ENCODE measurements around the gene GMPS.
"Not testable (repeated sequence)": the region's sequence is repeated elsewhere in the genome, so short reads cannot be mapped to it uniquely, and the experiment has no call there.

GMPS gene

GRCh38 chr3:155876037-155876436 is 5.6 kb downstream of the GMPS start:
- TF ChIP-seq, protein P1, sequence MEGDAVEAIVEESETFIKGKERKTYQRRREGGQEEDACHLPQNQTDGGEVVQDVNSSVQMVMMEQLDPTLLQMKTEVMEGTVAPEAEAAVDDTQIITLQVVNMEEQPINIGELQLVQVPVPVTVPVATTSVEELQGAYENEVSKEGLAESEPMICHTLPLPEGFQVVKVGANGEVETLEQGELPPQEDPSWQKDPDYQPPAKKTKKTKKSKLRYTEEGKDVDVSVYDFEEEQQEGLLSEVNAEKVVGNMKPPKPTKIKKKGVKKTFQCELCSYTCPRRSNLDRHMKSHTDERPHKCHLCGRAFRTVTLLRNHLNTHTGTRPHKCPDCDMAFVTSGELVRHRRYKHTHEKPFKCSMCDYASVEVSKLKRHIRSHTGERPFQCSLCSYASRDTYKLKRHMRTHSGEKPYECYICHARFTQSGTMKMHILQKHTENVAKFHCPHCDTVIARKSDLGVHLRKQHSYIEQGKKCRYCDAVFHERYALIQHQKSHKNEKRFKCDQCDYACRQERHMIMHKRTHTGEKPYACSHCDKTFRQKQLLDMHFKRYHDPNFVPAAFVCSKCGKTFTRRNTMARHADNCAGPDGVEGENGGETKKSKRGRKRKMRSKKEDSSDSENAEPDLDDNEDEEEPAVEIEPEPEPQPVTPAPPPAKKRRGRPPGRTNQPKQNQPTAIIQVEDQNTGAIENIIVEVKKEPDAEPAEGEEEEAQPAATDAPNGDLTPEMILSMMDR (IDR thresholded peaks at IDR 0.05; ENCODE audit: poor library complexity, severe bottlenecking), result no peak
- Histone ChIP-seq H3K27me3 (ENCODE audit: insufficient read depth, poor library complexity, severe bottlenecking) (no peaks in the 10 kb centered on the region), H3K4me3 (ENCODE audit: severe bottlenecking) (no peak overlapping the region), H3K27ac (ENCODE audit: poor library complexity, severe bottlenecking) (no peak overlapping the region), H3K4me1 (ENCODE audit: insufficient read depth, poor library complexity, severe bottlenecking) (peaks cover 9% of the 10 kb centered on the region), H3K36me3 (ENCODE audit: low read depth) (peaks cover 11% of the 10 kb centered on the region), H3K9me3 (ENCODE audit: severe bottlenecking) (no peaks in the 10 kb centered on the region)
- ATAC-seq (ENCODE audit: low read depth), result no peak
- DNase-seq (ENCODE audit: low spot score), result no peak

DNA sequence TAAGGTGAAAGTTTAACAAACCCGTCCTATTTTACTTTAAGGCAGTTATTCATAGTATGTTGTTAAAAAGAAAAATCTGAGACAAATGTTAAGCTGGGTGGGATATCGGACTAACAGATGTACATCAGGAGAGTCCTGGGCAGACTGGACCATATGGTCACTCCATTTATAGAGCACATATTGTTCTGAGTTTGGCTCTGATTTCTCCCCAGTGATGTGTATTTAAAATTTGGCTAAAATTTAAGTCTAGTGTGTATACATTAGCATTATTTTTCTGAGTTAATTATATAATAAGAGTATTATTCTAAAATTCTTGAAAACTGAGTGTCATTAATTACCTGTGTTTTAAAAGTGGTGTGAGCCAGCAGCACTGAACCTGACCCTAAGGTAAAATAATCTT is 6.1 kb downstream of the GMPS start:
- DNase-seq (ENCODE audit: low spot score), result no peak

DNA sequence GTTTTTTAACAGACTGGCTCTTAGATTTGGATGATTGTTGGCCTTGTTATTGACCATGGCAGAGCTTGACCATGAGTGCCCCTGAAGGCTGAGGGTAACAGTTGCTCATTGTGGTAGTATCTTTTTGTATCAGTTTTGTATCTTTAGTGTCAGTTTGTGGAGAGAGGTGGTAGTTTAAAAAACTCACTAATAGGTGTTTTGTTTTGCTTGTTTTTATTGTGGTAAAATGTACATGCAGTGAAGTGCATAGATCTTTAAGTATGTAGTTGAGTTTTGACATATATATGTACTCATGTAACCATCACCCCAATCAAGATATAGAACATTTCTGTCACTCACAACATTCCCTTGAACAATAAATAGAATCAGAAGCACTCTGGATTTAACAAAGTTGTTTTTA is 9.8 kb downstream of the GMPS start:
- TF ChIP-seq, protein P1 (IDR thresholded peaks at IDR 0.05; ENCODE audit: poor library complexity, severe bottlenecking), result no peak
- H3K36me3 ChIP-seq (ENCODE audit: low read depth), result no peaks in the 10 kb centered on the region
- H3K27ac ChIP-seq (ENCODE audit: poor library complexity, severe bottlenecking), result no peak overlapping the region
- no peak overlapping the region for H3K4me3 ChIP-seq (ENCODE audit: severe bottlenecking)
- no peak for DNase-seq (ENCODE audit: low spot score)
- H3K4me1 ChIP-seq (ENCODE audit: insufficient read depth, poor library complexity, severe bottlenecking), result peaks cover 4% of the 10 kb centered on the region
- no peak for ATAC-seq (ENCODE audit: low read depth)
- H3K9me3 ChIP-seq (ENCODE audit: severe bottlenecking), result no peaks in the 10 kb centered on the region
- H3K27me3 ChIP-seq (ENCODE audit: insufficient read depth, poor library complexity, severe bottlenecking), result no peaks in the 10 kb centered on the region

More for the DNA sequence above, 6.1 kb downstream of the GMPS start:
- H3K36me3 ChIP-seq (ENCODE audit: low read depth), result peaks cover 11% of the 10 kb centered on the region
- ATAC-seq (ENCODE audit: low read depth), result no peak
- no peaks in the 10 kb centered on the region for H3K27me3 ChIP-seq (ENCODE audit: insufficient read depth, poor library complexity, severe bottlenecking)
- no peak overlapping the region for H3K4me3 ChIP-seq (ENCODE audit: severe bottlenecking)
- TF ChIP-seq, protein P1 (IDR thresholded peaks at IDR 0.05; ENCODE audit: poor library complexity, severe bottlenecking), result no peak
- H3K4me1 ChIP-seq (ENCODE audit: insufficient read depth, poor library complexity, severe bottlenecking), result peaks cover 9% of the 10 kb centered on the region
- H3K27ac ChIP-seq (ENCODE audit: poor library complexity, severe bottlenecking), result no peak overlapping the region
- H3K9me3 ChIP-seq (ENCODE audit: severe bottlenecking), result no peaks in the 10 kb centered on the region

GRCh38 chr3:155884292-155884691 is 13.8 kb downstream of the GMPS start:
- TF ChIP-seq, protein P1 (IDR thresholded peaks at IDR 0.05; ENCODE audit: poor library complexity, severe bottlenecking), result no peak
- ATAC-seq (ENCODE audit: low read depth), result no peak
- no peaks in the 10 kb centered on the region for H3K27me3 ChIP-seq (ENCODE audit: insufficient read depth, poor library complexity, severe bottlenecking)
- no peak overlapping the region for H3K4me3 ChIP-seq (ENCODE audit: severe bottlenecking)
- H3K4me1 ChIP-seq (ENCODE audit: insufficient read depth, poor library complexity, severe bottlenecking), result peaks cover 4% of the 10 kb centered on the region
- no peaks in the 10 kb centered on the region for H3K9me3 ChIP-seq (ENCODE audit: severe bottlenecking)
- DNase-seq (ENCODE audit: low spot score), result no peak
- H3K27ac ChIP-seq (ENCODE audit: poor library complexity, severe bottlenecking), result no peak overlapping the region
- no peaks in the 10 kb centered on the region for H3K36me3 ChIP-seq (ENCODE audit: low read depth)

GRCh38 chr3:155885292-155885691 is 14.8 kb downstream of the GMPS start:
- H3K27me3 ChIP-seq (ENCODE audit: insufficient read depth, poor library complexity, severe bottlenecking), result no peaks in the 10 kb centered on the region
- ATAC-seq (ENCODE audit: low read depth), result no peak

GRCh38 chr3:155886348-155886747 is 15.9 kb downstream of the GMPS start:
- H3K4me1 ChIP-seq (ENCODE audit: insufficient read depth, poor library complexity, severe bottlenecking); H3K27me3 ChIP-seq (ENCODE audit: insufficient read depth, poor library complexity, severe bottlenecking); H3K27ac ChIP-seq (ENCODE audit: poor library complexity, severe bottlenecking); H3K36me3 ChIP-seq (ENCODE audit: low read depth); H3K4me3 ChIP-seq (ENCODE audit: severe bottlenecking); DNase-seq (ENCODE audit: low spot score); ATAC-seq (ENCODE audit: low read depth); H3K9me3 ChIP-seq (ENCODE audit: severe bottlenecking): not testable (repeated sequence)

More at GRCh38 chr3:155885292-155885691, 14.8 kb downstream of the GMPS start:
- no peak for DNase-seq (ENCODE audit: low spot score)
- Histone ChIP-seq H3K4me3 (ENCODE audit: severe bottlenecking) (no peak overlapping the region), H3K27ac (ENCODE audit: poor library complexity, severe bottlenecking) (no peak overlapping the region), H3K9me3 (ENCODE audit: severe bottlenecking) (no peaks in the 10 kb centered on the region), H3K36me3 (ENCODE audit: low read depth) (no peaks in the 10 kb centered on the region), H3K4me1 (ENCODE audit: insufficient read depth, poor library complexity, severe bottlenecking) (peaks cover 4% of the 10 kb centered on the region)
- TF ChIP-seq, protein P1 (IDR thresholded peaks at IDR 0.05; ENCODE audit: poor library complexity, severe bottlenecking), result no peak
